ENCODE results near the gene FITM2. TPM values are rescaled to one million over a fixed set of nuclear protein-coding genes. Genes with fewer than 3 reads are reported as not detected.

FITM2 gene
- polyA plus RNA-seq, 1 experiment: 6.7 TPM

GRCh38 chr20:44255942-44256341 lies 55.1 kb downstream of the FITM2 start:
- ChIA-PET POLR2A (no interaction called here), CTCF (interaction anchor here (1.0 kb wide), 1 partner anchor 39 kb away, joined by 4 read pairs; no protein-coding TSS in a partner anchor)
- no peak for TF ChIP-seq CTCF (IDR thresholded peaks at IDR 0.05; ENCODE audit: insufficient read depth, low read depth, low read length)
- Histone ChIP-seq H3K36me3 (ENCODE audit: control insufficient read depth, insufficient read depth, low read length) (no peaks in the 10 kb centered on the region), H3K4me3 (ENCODE audit: low read depth, low read length) (no peak overlapping the region), H3K27me3 (ENCODE audit: control insufficient read depth, insufficient read depth, low read length) (no peaks in the 10 kb centered on the region)
- no peak for DNase-seq (ENCODE audit: low read depth)

- Histone ChIP-seq H3K27me3 (ENCODE audit: control insufficient read depth, insufficient read depth, low read length) (no peaks in the 10 kb centered on the region), H3K36me3 (ENCODE audit: control insufficient read depth, insufficient read depth, low read length) (no peaks in the 10 kb centered on the region), H3K4me3 (ENCODE audit: low read depth, low read length) (no peak overlapping the region)
- CTCF ChIA-PET: interaction anchor here (1.0 to 1.7 kb wide), 2 partner anchors 9 to 37 kb away, joined by 3 to 4 read pairs; no protein-coding TSS in a partner anchor
- no peak for DNase-seq (ENCODE audit: low read depth)
- POLR2A ChIA-PET: no interaction called here
- TF ChIP-seq CTCF (IDR thresholded peaks at IDR 0.05; ENCODE audit: insufficient read depth, low read depth, low read length): no peak
Observed at GRCh38 chr20:44254073-44254472, 56.9 kb downstream of the FITM2 start.

GRCh38 chr20:44253528-44253927 lies 57.5 kb downstream of the FITM2 start:
- POLR2A ChIA-PET: no interaction called here
- CTCF ChIA-PET: interaction anchor here (1.0 to 1.7 kb wide), 2 partner anchors 10 to 37 kb away, joined by 3 to 4 read pairs; no protein-coding TSS in a partner anchor
- DNase-seq (ENCODE audit: low read depth): no peak
- H3K36me3 ChIP-seq (ENCODE audit: control insufficient read depth, insufficient read depth, low read length): no peaks in the 10 kb centered on the region
- no peak overlapping the region for H3K4me3 ChIP-seq (ENCODE audit: low read depth, low read length)
- H3K27me3 ChIP-seq (ENCODE audit: control insufficient read depth, insufficient read depth, low read length): no peaks in the 10 kb centered on the region
- no peak for TF ChIP-seq CTCF (IDR thresholded peaks at IDR 0.05; ENCODE audit: insufficient read depth, low read depth, low read length)

Small RNA genes lying within 50 kb of the gene (small RNA-seq; reads per million reads assigned to genes)
- gene RF00019 (ENCODE audit: insufficient read length, low read depth, low replicate concordance): not detected

Other genes starting within 250 kb of the FITM2 start
- gene JPH2, start 124.0 kb downstream of the FITM2 start, polyA plus RNA-seq (2011; rRNA removed): 9.5 and 14.7 TPM in 2 replicates
- gene OSER1, start 100.4 kb downstream of the FITM2 start, polyA plus RNA-seq (2011; rRNA removed): 50.2 and 55.5 TPM in 2 replicates
- not detected in 2 replicates for gene GDAP1L1, start 63.9 kb downstream of the FITM2 start, polyA plus RNA-seq (2011; rRNA removed)
- gene R3HDML, start 25.8 kb upstream of the FITM2 start, polyA plus RNA-seq (2011; rRNA removed): not detected in 2 replicates
- gene HNF4A, start 44.5 kb upstream of the FITM2 start, polyA plus RNA-seq (2011; rRNA removed): 0.04 TPM in 1 of 2 replicates, not detected in the other
- gene TTPAL, start 164.7 kb upstream of the FITM2 start, polyA plus RNA-seq (2011; rRNA removed): 9.4 and 13.8 TPM in 2 replicates
- gene SERINC3, start 210.9 kb upstream of the FITM2 start, polyA plus RNA-seq (2011; rRNA removed): 284 and 333 TPM in 2 replicates